HG03575 (cell line): ENCODE results near the gene CEBPG.

Experiments
- ATAC-seq: cut with Tn5 transposase; IDR thresholded peaks from one replicate; pipeline ENCODE4 v1.9.1; 2021; ENCODE audit not compliant: unreplicated experiment, insufficient number of reproducible peaks, low FRiP score; ENCODE audit errors: extremely low read depth

Gene CEBPG

GRCh38 chr19:33430674-33431277, 57.3 kb downstream of the CEBPG start:
- no peak for ATAC-seq

- no peak for ATAC-seq
These were observed 58.5 kb downstream of the CEBPG start for GRCh38 chr19:33432015-33432414.
